ENCODE results near the gene LPAR3.

LPAR3 gene

GRCh38 chr1:84823991-84824390, 69.0 kb downstream of the LPAR3 start:
- FAIRE-seq, result no peak

GRCh38 chr1:84823511-84823910, 69.5 kb downstream of the LPAR3 start:
- no peak for FAIRE-seq

- no peak for FAIRE-seq
Measured at GRCh38 chr1:84810343-84810742, 82.7 kb downstream of the LPAR3 start.

- no peak for FAIRE-seq
Measured at GRCh38 chr1:84809023-84809422, 84.0 kb downstream of the LPAR3 start.

GRCh38 chr1:84803604-84804003, 89.4 kb downstream of the LPAR3 start:
- no peak for FAIRE-seq

GRCh38 chr1:84802567-84803232, 90.3 kb downstream of the LPAR3 start:
- no peak for FAIRE-seq

- no peak for FAIRE-seq
Measured at GRCh38 chr1:84800090-84801073, 92.6 kb downstream of the LPAR3 start.

GRCh38 chr1:84797603-84798002, 95.4 kb downstream of the LPAR3 start:
- FAIRE-seq, result no peak

- no peak for FAIRE-seq
Measured at GRCh38 chr1:84795966-84796600, 96.9 kb downstream of the LPAR3 start.

- no peak for FAIRE-seq
Measured at GRCh38 chr1:84795213-84795612, 97.8 kb downstream of the LPAR3 start.

GRCh38 chr1:84792421-84792820, 100.6 kb downstream of the LPAR3 start:
- no peak for FAIRE-seq

GRCh38 chr1:84789014-84789413, 104.0 kb downstream of the LPAR3 start:
- no peak for FAIRE-seq

- no peak for FAIRE-seq
Measured at GRCh38 chr1:84785271-84786036, 107.6 kb downstream of the LPAR3 start.

GRCh38 chr1:84782881-84783280, 110.1 kb downstream of the LPAR3 start:
- no peak for FAIRE-seq

- FAIRE-seq, result no peak
Measured at GRCh38 chr1:84781946-84782771, 110.8 kb downstream of the LPAR3 start.

GRCh38 chr1:84780000-84780716, 112.8 kb downstream of the LPAR3 start:
- no peak for FAIRE-seq

- FAIRE-seq, result no peak
Measured at GRCh38 chr1:84776639-84777038, 116.4 kb downstream of the LPAR3 start.

GRCh38 chr1:84775535-84775920, 117.5 kb downstream of the LPAR3 start:
- no peak for FAIRE-seq

GRCh38 chr1:84774669-84775534, 118.1 kb downstream of the LPAR3 start:
- FAIRE-seq, result no peak

- no peak for FAIRE-seq
Measured at GRCh38 chr1:84773933-84774497, 119.0 kb downstream of the LPAR3 start.
